SW480 (cell line): ENCODE data around the gene ADAM21.
"Not testable (repeated sequence)": the region's sequence is repeated elsewhere in the genome, so short reads cannot be mapped to it uniquely, and the experiment has no call there.

Experiments used
- DNase-seq: peaks from one replicate; pipeline ENCODE4 v3.0.0-alpha.2; 2016; ENCODE audit warnings: low spot score

The ADAM21 gene

DNA sequence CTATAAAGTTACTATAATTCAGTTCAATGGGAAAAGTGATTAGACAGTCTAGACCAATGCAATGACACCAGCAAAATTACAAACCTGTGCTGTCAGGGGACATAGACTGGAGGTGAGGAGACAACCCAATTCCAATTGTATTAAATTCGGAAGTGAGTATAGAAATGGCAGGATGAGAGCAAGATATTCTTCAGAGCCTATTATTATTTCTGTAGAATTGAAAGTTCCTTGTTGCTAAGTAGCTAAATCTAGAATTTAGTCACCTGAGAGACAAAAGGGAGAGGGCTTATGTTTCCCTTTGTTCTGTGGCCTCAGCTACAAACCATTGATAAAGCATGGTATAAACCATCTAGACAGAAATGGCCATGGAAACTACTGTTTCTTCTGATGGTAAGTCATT lies at the start of gene ADAM21:
TSS of gene ADAM21 (plus strand) at position 301 of the 400 bp plus-strand sequence. CDS start 5,326 bp downstream, outside the sequence.
- DNase-seq, result no peak

DNA sequence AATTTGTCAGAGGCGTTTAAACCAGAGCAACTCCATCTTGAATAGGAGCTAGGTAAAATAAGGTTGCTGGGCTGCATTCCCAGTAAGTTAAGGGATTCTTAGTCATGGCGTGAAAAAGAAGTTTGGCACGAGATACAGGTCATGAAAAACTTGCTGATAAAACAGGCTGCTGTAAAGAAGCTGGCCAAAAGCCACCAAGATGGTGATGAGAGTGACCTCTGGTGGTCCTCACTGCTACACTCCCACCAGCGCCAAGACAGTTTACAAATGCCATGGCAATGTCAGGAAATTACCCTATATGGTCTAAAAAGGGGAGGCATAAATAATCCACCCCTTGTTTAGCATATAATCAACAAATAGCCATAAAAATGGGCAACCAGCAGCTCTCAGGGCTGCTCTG lies 48.6 kb upstream of the ADAM21 start:
- not testable (repeated sequence) for DNase-seq

DNA sequence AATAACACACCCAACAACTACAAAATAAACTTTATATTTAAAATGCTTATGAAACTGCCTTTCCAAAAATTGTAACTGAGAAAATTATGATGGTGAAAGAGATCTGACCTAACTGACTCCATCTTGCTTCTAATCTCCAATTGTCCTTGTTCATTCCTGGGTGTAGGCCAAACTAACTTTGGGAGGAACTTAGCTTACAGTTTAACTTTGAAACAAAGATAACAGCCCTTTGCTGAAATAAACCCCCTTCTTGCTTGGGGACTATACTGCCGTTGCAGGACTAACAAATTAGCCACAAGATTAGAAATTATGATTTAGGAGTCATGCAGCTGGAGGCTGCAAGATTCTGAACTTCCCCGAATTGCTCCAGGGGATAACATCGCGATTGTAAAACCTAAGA lies 45.8 kb upstream of the ADAM21 start:
- not testable (repeated sequence) for DNase-seq

DNA sequence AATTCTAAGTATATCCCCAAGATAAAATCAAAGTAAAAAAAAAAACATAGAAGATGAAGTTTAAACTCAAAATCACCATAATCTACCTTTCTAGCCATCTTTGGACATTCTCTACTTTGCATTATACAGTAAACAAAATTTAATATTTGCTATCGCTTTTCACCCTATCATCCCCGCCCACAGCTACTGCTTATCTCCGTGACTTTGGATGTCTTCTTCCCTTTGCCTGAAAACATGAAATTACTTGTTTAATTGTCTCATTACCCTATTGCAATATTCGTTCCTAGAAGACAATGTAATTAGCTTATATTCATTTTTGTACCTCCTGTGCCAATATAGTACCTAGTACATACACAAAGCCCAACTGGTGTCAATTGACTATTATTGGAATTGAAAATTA lies 44.4 kb upstream of the ADAM21 start:
- DNase-seq, result no peak

DNA sequence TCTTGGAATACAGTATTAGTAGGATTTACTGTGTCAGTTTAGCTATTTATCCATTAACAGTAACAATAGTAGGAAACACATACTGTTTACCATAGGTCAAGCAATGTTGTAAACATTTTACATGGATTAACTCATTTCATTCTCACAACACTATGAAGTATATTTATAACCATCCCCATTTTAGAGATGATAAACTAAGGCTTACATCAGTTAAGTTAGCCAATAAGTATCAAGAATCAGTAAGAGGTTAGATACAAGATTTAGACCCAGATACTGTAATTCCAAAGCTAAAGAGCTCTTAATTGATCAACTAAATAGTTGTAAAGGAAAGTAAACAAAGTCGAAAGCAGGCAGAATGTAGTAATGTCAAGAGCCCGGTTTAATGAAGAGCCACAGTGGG lies 36.2 kb upstream of the ADAM21 start:
- no peak for DNase-seq

DNA sequence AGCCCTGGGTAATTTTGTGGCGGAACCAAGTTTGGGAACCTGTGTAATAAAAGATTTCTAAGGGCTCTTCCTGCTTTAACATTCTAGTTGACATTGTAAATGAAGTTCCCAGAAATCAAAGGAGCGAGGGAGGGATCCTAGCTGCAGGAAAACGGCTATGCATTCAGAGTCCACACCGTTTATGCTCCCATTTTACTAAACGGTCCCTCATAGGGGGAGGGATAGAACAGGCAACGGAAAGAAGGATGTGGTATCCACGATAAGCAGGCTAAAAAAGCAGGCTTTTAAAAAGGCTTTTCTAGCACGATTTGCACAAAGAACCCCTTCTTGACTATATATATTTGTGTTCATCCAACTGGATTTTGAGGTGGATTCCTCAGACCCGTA lies 35.6 kb upstream of the ADAM21 start:
- DNase-seq, result peak; percentile 39

DNA sequence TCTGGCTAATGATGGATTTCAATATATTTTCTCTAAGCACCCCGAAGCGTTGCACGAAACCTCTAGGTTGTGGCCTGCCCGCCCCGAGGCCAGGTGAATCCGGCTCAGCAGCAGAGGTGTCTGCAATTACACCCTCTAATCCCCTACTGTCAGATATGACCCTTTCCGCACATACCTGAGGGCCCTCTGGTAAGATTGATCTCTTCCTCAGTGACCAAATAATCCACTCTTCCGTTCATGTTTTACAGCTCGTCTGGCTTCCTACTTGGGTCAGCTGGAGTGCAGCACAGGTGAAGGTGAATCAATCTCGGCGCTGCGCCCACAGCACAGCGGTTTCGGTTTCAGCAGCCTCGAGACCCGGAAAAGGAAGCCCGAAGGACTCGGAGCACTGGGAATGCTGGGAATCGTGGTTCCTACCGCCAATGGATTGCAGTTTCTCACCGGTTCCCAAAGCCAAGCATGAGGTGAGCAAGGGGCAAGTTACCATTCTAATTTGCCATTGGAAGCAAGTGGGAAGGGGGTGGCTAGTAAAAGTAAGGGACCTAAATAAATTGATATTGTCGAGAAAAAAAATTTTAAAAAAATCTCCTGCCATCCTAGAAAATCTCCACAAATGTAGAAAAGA lies 35.1 kb upstream of the ADAM21 start, which contains the start of gene SYNJ2BP:
TSS of gene SYNJ2BP (minus strand) at position 366 of the 625 bp plus-strand sequence. CDS start at position 239, 127 bp downstream.
- DNase-seq, result peak; percentile 92

DNA sequence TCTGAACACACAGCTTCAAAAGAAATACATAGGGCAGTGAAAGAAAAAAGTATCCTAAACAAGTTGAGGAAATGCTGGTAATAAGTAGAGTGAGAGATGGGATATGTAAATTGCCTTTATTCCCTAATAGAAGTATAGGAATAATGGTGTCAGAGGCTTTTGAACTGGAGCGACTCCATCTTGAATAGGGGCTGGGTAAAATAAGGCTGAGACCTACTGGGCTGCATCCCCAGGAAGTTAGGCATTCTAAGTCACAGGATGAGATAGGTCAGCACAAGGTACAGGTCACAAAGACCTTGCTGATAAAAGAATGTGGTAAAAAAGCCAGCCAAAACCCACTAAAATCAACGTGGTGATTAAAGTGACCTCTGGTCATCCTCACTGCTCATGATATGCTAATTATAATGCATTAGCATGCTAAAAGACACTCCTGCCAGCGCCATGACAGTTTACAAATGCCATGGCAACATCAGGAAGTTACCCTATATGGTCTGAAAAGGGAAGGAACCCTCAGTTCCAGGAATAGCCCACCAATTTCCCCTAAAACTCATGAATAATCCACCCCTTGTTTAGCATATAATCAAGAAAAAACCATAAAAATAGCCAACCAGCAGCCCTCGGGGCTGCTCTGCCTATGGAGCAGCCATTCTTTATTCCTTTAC lies 32.6 kb upstream of the ADAM21 start:
- not testable (repeated sequence) for DNase-seq

DNA sequence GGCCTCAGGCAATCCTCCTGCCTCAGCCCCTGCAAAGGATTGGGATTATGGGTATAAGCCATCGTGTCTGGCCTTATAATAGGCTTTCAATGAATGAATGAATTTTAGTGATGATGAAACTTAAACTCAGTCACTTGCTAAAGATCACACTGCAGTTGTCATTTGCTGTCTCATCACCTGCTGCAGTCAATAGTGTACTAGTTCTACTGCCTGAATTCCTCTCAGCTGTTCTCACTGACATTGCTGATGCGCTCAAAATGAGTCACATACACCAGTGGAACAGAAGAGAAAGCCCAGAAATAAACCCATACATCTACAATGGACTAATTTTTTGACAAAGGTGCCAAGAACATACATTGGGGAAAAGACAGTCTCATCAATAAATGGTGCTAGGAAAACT lies 29.4 kb upstream of the ADAM21 start:
- no peak for DNase-seq

DNA sequence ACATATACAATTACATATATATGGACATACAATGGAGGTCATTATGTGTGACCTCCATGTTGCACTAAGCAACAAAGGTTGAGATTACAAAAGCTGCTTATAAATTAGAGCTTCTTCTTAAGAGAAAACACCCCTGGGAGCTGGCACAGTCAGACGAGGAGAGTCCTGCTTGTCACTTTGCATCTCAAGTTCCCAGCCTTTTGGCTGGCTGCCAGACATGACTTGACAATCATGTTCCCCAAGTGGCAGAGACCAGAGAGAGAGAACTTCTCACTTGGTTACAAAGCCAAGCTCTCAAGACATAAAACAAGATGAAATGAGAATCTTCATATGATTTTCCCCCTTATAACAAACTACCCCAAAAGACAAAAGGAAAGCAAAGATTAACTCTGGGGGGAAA lies 26.6 kb upstream of the ADAM21 start:
- DNase-seq, result no peak

DNA sequence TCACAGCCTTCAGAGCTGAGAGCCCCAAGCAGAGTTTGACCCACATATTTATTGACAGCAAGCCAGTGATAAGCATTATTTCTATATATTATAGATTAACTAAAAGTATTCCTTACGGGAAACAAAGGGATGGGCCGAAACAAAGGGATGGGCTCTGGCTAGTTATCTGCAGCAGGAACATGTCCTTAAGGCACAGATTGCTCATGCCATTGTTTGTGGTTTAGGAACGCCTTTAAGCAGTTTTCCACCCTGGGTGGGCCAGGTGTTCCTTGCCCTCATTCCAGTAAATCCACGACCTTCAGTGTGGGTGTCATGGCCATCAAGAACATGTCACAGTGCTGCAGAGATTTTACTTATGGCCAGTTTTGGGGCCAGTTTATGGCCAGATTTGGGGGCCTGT lies 25.4 kb upstream of the ADAM21 start:
- DNase-seq, result not testable (repeated sequence)

DNA sequence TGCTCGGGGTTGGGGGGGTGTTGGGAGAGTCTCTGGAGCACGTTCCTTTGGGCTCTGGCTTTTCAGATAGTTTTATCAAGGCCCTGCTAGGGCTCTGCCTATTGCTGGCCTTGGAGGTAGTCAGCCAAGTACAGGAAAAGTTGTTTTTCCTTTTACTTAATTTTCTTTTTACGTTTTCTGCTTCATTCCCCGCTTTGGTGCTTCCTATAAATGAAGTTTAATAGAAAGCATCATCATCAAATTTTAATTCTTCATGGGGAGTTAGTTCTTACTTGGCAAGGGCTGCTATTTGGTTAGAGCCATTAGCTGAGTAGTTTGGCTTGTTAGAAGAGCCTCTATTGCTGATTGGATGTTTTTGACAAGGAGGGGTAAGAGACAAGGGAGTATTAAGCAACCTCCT lies 15.1 kb upstream of the ADAM21 start:
- DNase-seq, result no peak

DNA sequence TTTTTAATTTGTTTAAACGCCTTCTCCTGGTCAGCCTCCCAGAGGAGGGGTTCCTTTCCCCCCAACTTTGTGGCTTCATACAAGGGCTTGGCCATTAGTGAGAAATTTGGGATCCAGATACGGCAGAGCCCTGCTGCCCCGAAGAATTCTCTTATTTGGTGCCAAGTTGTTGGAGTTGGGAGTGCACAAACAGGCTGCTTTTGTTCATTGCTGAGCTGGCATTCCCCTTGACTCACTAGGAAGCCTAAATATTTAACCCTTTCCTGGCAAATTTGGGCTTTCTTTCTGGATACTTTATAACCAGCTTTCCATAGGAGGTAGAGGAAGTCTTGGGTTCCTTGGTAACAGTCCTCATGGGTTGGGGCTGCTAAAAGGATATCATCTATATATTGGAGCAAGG lies 10.3 kb upstream of the ADAM21 start:
- DNase-seq, result no peak

DNA sequence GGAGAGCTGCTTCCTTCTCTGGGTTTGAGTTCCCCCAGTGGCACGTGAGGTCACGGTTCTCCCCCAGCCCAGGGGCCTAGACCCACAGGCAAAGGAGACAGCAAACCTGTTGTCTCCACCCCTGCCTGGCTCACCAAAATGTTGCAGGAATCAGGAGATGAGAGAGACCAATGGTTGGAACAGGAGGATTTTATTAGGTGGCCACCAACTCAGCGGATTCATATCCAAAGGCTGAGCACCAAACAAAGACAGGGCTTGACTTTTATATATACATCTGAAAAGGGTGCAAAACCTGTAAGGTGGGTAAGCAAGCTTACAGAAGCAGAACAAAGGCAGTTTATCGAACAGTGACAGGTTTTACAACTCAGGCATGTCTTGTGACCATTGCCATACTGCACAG lies 9.2 kb upstream of the ADAM21 start:
- no peak for DNase-seq

DNA sequence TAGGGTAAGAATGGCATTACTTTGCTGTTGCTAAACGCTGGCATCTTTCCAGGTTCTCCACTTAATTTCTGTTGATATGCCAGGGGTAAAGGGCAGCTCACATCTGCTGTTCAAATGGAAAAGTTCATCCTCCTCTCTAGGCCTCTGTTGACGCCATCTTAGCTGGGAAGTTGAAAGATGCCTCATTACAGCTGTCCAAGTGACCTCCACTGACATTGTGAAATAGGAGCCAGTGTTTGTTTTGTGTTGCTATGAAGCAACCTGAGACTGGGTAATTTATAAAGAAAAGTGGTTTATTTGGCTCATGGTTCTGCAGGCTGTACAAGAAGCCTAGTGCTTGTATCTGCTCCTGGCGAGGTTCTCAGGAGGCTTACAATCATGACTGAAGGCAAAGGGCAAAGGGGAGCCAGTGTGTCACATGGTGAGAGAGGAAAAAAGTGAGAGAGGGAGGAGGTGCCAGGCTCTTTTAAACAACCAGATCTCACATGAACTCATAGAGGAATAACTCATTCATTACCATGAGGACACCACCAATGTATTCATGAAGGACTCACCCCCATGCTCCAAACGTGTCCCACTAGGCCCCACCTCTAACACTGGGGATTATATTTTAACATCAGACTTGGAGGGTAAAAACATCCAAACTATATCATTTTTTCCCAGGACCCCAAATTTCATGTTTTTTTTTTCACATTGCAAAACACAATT lies 3.2 kb upstream of the ADAM21 start:
- DNase-seq, result no peak

DNA sequence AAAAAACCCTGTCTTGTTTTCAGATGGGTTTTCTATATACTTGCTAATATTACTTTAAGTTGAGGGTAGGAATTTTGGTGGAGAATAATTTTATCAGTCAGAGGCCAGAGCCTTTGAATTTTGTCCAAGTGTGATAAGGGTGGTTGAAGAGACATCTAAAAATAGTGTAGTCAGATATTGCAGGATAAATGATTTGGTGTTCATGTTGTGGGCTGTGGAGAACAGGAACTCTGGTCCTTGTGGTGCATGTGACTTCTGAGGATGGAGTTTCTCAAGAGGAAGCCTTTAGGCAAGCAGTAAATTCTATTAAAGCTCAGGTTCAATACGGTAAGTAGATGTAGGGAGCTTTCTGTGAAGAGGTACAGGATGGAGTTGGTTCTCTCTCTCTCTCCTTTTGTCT lies 2.8 kb downstream of the ADAM21 start:
- no peak for DNase-seq

DNA sequence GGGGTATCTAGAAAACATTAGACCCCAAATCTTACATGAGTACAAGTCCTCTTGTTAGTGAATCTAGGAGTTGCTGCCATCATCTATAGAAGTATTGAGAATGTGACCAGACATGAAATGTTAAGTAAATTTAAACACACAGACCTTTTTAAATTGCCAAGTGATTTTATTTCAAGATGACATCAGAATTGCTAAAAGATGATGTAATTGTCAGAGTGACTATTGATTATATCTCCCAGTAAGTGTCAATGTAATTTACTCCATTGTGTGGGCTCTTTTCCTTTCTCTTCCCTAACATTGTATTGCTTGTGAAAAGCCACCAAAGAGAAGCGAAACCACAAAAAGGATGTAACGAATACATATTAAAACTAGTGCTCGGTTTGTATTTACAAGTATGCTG lies 16.8 kb downstream of the ADAM21 start:
- DNase-seq, result no peak

DNA sequence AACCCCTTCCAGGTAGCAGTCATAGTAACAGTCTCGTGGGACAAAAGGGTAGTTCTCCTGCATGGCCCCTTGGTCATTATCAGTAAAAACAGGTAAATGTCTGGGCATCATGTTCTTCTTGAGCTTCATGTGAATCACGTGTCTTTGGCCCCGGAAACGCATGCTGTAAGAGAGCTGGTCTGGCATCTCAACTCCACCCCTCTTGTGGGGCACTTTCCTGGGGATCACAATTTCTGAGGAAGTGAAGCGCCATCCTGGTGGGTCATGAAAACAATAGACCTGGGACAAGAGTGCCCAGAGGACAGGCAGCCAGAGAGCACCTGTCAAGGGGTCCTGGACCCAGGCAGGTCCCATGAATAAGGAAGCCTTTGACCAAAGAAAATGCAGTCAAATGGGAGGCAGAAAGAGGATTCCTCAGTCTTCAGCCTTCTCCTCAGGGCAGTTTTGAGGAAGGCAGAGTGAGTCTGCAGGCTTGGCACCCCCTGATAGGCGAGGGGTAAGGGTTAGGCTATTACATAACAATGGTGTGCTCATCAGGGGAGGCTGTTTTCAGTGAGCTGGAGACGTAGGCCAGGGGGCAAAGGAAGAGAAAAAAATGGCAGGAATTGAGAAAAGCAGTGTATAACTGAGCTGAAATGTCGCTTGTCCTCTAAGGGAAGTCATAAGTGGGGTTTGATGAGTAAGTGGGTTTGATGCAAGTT lies 19.0 kb downstream of the ADAM21 start:
- not testable (repeated sequence) for DNase-seq

DNA sequence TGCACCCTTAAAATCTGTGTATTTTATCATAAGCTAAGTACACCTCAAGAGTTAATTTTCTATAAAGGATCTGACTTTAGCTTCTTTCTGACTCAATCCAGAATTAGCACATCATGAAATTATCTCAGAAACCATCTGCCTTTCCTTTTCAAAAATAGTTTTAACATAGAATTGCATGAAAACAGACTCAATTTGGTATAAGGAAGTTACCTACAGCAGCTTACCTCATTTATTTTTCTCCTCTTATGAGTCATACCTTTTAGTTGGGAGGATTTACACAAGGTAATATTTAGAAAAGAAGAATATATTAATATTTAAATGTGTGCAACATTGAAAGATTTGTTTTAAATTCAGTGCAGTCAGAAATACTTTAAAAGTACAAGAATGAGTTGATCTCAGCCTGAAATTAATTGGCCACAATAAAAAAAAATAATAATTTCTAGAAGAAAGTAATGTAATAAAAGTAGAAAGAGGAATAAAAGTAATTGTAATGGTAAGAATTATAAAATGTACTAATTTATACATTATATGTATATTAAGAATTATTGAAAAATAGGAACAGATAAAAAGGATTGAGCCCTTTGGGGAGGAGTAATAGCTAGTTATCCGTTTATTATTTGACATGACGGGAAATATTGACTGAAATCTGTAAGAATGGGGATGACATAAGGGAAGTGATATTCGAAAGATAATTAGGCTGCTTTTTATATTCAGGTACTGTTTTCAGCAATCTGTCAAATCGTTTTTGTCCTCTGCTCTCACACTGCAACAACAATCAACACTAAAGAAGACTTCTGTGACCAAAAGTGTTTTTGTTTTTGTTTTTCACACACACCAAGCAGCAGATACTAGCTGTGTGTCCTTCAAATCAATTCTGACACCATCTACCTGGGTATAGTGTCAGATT lies 20.5 kb downstream of the ADAM21 start:
- DNase-seq, result no peak

DNA sequence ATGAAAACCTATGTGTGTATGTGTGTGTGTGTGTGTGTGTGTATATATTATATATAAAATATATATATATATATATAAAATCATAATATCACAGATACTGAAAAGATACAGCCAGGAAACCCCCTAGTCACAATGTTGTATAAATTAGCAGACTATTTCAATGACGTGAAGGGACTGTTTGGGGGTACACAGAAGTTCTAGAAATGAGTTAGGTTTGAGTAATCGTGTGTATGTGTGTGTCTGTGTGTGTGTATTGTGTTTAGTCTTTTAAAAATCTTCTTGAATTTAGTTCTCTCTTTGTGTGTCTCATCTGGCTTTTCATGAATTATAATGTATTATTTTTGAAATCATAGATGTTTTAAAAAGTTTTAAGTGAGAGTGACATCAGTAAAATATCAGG lies 21.9 kb downstream of the ADAM21 start:
- no peak for DNase-seq

DNA sequence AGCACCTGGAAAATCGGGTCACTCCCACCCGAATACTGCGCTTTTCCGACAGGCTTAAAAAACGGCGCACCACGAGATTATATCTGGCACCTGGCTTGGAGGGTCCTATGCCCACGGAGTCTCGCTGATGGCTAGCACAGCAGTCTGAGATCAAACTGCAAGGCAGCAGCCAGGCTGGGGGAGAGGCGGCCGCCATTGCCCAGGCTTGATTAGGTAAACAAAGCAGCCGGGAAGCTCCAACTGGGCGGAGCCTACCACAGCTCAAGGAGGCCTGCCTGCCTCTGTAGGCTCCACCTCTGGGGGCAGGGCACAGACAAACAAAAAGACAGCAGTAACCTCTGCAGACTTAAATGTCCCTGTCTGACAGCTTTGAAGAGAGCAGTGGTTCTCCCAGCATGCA lies 23.5 kb downstream of the ADAM21 start:
- DNase-seq, result not testable (repeated sequence)
